ENCODE results near the gene PLEKHM3. TPM values are rescaled to one million over a fixed set of nuclear protein-coding genes. Genes with fewer than 3 reads are reported as not detected.

Gene PLEKHM3
- total and polyA plus RNA-seq, 2 of the 4 experiments (the other 2 are of a cell fraction), result 2.4 to 11.3 TPM

- CTCF ChIA-PET, result interaction anchor here (0.5 kb wide), 1 partner anchor 17 kb away, joined by 4 read pairs; no protein-coding TSS in a partner anchor
Observed at GRCh38 chr2:207933396-207934065, 91.8 kb downstream of the PLEKHM3 start.

More at GRCh38 chr2:207933396-207934065, 91.8 kb downstream of the PLEKHM3 start:
- 87% methylated on average over 3 of the region's 9 CpGs; no CpG with 5 or more reads in 1 of the 2 experiments for WGBS, 2 experiments (ENCODE audit: extremely low coverage in 2 of 2, insufficient read length in 1 of 2)
- no peak overlapping the region for H2AFZ ChIP-seq (replicated peaks; ENCODE audit: low read length, poor library complexity)
- no peak overlapping the region for H3K4me2 ChIP-seq (ENCODE audit: low read depth, low read length)
- H3K23ac ChIP-seq (ENCODE audit: low read depth, low read length), result no peak overlapping the region
- H2BK5ac ChIP-seq (ENCODE audit: low read depth, low read length, poor library complexity, severe bottlenecking), result no peak overlapping the region
- no peaks in the 10 kb centered on the region for H3K9me1 ChIP-seq (ENCODE audit: insufficient read depth, low read length)
- dilution Hi-C loops (cut with HindIII; ENCODE audit: low sequenced_read_pairs, unreplicated experiment) (no loop called here), in situ Hi-C loops (cut with MboI; ENCODE audit: low sequenced_read_pairs) (no loop called here), intact Hi-C loops (cut with micrococcal nuclease) (no loop called here)
- H3K27ac ChIP-seq (ENCODE audit: insufficient read depth, low read length), result no peak overlapping the region
- DNase-seq, result no peak
- H3K9me3 ChIP-seq (ENCODE audit: control insufficient read depth, insufficient read depth, low read length), result no peaks in the 10 kb centered on the region
- H3K4me3 ChIP-seq (ENCODE audit: insufficient read depth, low read depth, low read length), result no peak overlapping the region
- no TSS peak for BruUV-seq (replicated peaks)
- no peak overlapping the region for H3K18ac ChIP-seq (ENCODE audit: low read depth, low read length)
- H2BK20ac ChIP-seq (ENCODE audit: low read depth, low read length), result no peak overlapping the region
- H2BK120ac ChIP-seq (ENCODE audit: low read depth, low read length), result no peak overlapping the region
- H3K27me3 ChIP-seq (ENCODE audit: control insufficient read depth, insufficient read depth, low read length), result no peaks in the 10 kb centered on the region
- no peaks in the 10 kb centered on the region for H4K20me1 ChIP-seq (ENCODE audit: insufficient read depth, low read length)
- no peak overlapping the region for H2AK9ac ChIP-seq (replicated peaks; ENCODE audit: low read depth, low read length, poor library complexity)
- no peaks in the 10 kb centered on the region for H3K79me1 ChIP-seq (ENCODE audit: low read depth in 1 of 2, low read length in 2 of 2)
- no peak for ATAC-seq (ENCODE audit: low read depth)
- no peak overlapping the region for H3K9ac ChIP-seq (ENCODE audit: low read depth, low read length)
- TF ChIP-seq, protein P1, sequence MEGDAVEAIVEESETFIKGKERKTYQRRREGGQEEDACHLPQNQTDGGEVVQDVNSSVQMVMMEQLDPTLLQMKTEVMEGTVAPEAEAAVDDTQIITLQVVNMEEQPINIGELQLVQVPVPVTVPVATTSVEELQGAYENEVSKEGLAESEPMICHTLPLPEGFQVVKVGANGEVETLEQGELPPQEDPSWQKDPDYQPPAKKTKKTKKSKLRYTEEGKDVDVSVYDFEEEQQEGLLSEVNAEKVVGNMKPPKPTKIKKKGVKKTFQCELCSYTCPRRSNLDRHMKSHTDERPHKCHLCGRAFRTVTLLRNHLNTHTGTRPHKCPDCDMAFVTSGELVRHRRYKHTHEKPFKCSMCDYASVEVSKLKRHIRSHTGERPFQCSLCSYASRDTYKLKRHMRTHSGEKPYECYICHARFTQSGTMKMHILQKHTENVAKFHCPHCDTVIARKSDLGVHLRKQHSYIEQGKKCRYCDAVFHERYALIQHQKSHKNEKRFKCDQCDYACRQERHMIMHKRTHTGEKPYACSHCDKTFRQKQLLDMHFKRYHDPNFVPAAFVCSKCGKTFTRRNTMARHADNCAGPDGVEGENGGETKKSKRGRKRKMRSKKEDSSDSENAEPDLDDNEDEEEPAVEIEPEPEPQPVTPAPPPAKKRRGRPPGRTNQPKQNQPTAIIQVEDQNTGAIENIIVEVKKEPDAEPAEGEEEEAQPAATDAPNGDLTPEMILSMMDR (conservative IDR thresholded peaks at IDR 0.05; ENCODE audit: low read depth, low read length), result no peak
- TF ChIP-seq CEBPB (IDR thresholded peaks at IDR 0.05; ENCODE audit: low read depth, low read length) (no peak), MXI1 (IDR thresholded peaks at IDR 0.05; ENCODE audit: borderline replicate concordance, low read depth, low read length) (no peak), CHD1 (IDR thresholded peaks at IDR 0.05; ENCODE audit: low read depth, low read length) (no peak), RFX5 (IDR thresholded peaks at IDR 0.05; ENCODE audit: low read depth, low read length) (no peak), SMC3 (IDR thresholded peaks at IDR 0.05; ENCODE audit: low read depth, low read length) (no peak), RCOR1 (IDR thresholded peaks at IDR 0.05; ENCODE audit: insufficient replicate concordance, low read length) (no peak), POLR2A (IDR thresholded peaks at IDR 0.05; ENCODE audit: low read depth, low read length) (no peak), RAD21 (IDR thresholded peaks at IDR 0.05; ENCODE audit: low read length) (no peak), BHLHE40 (IDR thresholded peaks at IDR 0.05; ENCODE audit: low read depth, low read length) (no peak), FOS (IDR thresholded peaks at IDR 0.05; ENCODE audit: low read depth, low read length) (no peak), MAZ (IDR thresholded peaks at IDR 0.05; ENCODE audit: borderline replicate concordance, low read depth, low read length) (no peak), MAFK (IDR thresholded peaks at IDR 0.05; ENCODE audit: low read depth, low read length) (no peak), NFE2L2 (IDR thresholded peaks at IDR 0.05; ENCODE audit: low read depth, low read length) (no peak)
- TF ChIP-seq, protein P2, sequence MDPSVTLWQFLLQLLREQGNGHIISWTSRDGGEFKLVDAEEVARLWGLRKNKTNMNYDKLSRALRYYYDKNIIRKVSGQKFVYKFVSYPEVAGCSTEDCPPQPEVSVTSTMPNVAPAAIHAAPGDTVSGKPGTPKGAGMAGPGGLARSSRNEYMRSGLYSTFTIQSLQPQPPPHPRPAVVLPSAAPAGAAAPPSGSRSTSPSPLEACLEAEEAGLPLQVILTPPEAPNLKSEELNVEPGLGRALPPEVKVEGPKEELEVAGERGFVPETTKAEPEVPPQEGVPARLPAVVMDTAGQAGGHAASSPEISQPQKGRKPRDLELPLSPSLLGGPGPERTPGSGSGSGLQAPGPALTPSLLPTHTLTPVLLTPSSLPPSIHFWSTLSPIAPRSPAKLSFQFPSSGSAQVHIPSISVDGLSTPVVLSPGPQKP (IDR thresholded peaks at IDR 0.05; ENCODE audit: borderline replicate concordance, low read depth, low read length), result no peak
- TF ChIP-seq, protein P3, sequence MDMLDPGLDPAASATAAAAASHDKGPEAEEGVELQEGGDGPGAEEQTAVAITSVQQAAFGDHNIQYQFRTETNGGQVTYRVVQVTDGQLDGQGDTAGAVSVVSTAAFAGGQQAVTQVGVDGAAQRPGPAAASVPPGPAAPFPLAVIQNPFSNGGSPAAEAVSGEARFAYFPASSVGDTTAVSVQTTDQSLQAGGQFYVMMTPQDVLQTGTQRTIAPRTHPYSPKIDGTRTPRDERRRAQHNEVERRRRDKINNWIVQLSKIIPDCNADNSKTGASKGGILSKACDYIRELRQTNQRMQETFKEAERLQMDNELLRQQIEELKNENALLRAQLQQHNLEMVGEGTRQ (IDR thresholded peaks at IDR 0.05; ENCODE audit: low read depth, low read length), result no peak
- POLR2A ChIA-PET (ENCODE audit: unreplicated experiment), result no interaction called here
- no peak overlapping the region for H4K91ac ChIP-seq (ENCODE audit: insufficient read depth, low read depth, low read length)
- H3K4ac ChIP-seq (ENCODE audit: low read depth, low read length), result no peak overlapping the region
- H3K36me3 ChIP-seq (ENCODE audit: control insufficient read depth, insufficient read depth, low read length), result peaks cover 2% of the 10 kb centered on the region
- H3K14ac ChIP-seq (replicated peaks; ENCODE audit: low read depth, low read length), result no peak overlapping the region
- no peak overlapping the region for H3K56ac ChIP-seq (ENCODE audit: extremely low read depth, insufficient read depth, low read length)
- no peak overlapping the region for H2BK15ac ChIP-seq (ENCODE audit: low read depth, low read length)
- H3K4me1 ChIP-seq (ENCODE audit: control insufficient read depth, insufficient read depth, low read length), result no peaks in the 10 kb centered on the region
- no peak overlapping the region for H2AK5ac ChIP-seq (ENCODE audit: low read depth, low read length)
- H4K5ac ChIP-seq (ENCODE audit: low read depth, low read length), result no peak overlapping the region
- no peak overlapping the region for H4K8ac ChIP-seq (ENCODE audit: low read depth in 2 of 2, low read length in 2 of 2)

Measured in IMR-90 (cell line).